ENCODE results near the gene FAM187B.

- TF ChIP-seq CTCF (IDR thresholded peaks at IDR 0.05; ENCODE audit: low read depth, low read length, poor library complexity, severe bottlenecking) (no peak), EZH2phosphoT487 (IDR thresholded peaks at IDR 0.05; ENCODE audit: borderline replicate concordance, low read length) (no peak)
Observed at GRCh38 chr19:35177377-35178274, 50.9 kb downstream of the FAM187B start.
